A549 (cell line): Measurements from ENCODE around the gene SLIT3.

Source experiments
- FOSL2 ChIP-seq, 2 experiments: fragments of 450-650 bp in 1 of 2; fragments of >200 bp in 1 of 2; sonication (Bioruptor Twin) in 1 of 2; formaldehyde crosslinking; IDR thresholded peaks; 2 replicates each; pipeline versions ENCODE4 v1.5.0 to v1.6.1; 2016 to 2020; ENCODE audit warnings: mild to moderate bottlenecking in 1 of 2, moderate library complexity in 1 of 2
- HDAC2 ChIP-seq: fragments of 200-600 bp; sonication (generic); IDR thresholded peaks from 2 replicates; pipeline ENCODE4 v1.6.1; 2016
- USF2 ChIP-seq: fragments of 450-650 bp; IDR thresholded peaks from 2 replicates; pipeline ENCODE4 v1.6.1; 2014; ENCODE audit warnings: antibody characterized with exemption

- no peak for TF ChIP-seq HDAC2
- no peak for TF ChIP-seq USF2
- TF ChIP-seq FOSL2 (IDR thresholded peaks at IDR 0.05) = no peak
- TF ChIP-seq FOSL2 (CRISPR knock-in tag; IDR thresholded peaks at IDR 0.05) = no peak
These were observed 523.3 kb downstream of the SLIT3 start for GRCh38 chr5:168777651-168778050.
